Liver (tissue), 9 donors: ENCODE data around the gene ZNF532. TPM values are rescaled to one million over a fixed set of nuclear protein-coding genes. Genes with fewer than 3 reads are reported as not detected.

Experiments used
- DNase-seq: peaks from one replicate; pipeline ENCODE4 v3.0.0-alpha.2; 2017; ENCODE audit warnings: low spot score
- H3K27ac ChIP-seq, 2 donors: one replicate each; pipeline ENCODE4 v1.7.0; 2013; ENCODE audit warnings: inconsistent platforms in 2 of 2, low read length in 2 of 2, control low read depth in 1 of 2, low read depth in 1 of 2, mild to moderate bottlenecking in 1 of 2
- H3K27me3 ChIP-seq, 4 donors: one replicate each; pipeline versions ENCODE4 v1.6.1 to v1.7.0; 2013; ENCODE audit warnings: low read length in 3 of 4, inconsistent platforms in 1 of 4, mild to moderate bottlenecking in 1 of 4, moderate library complexity in 1 of 4; ENCODE audit not compliant: control insufficient read depth in 4 of 4, insufficient read depth in 4 of 4
- H3K36me3 ChIP-seq, 4 donors: one replicate each; pipeline versions ENCODE4 v1.6.1 to v1.7.0; 2013; ENCODE audit warnings: low read length in 3 of 4, mild to moderate bottlenecking in 3 of 4, low read depth in 1 of 4, moderate library complexity in 1 of 4; ENCODE audit not compliant: control insufficient read depth in 4 of 4, insufficient read depth in 3 of 4
- H3K4me1 ChIP-seq, 4 donors: one replicate each; pipeline versions ENCODE4 v1.6.1 to v1.7.0; 2013; ENCODE audit warnings: low read length in 3 of 4, mild to moderate bottlenecking in 3 of 4, moderate library complexity in 1 of 4; ENCODE audit not compliant: control insufficient read depth in 4 of 4, insufficient read depth in 4 of 4
- H3K4me3 ChIP-seq, 3 donors: one replicate each; pipeline versions ENCODE4 v1.6.1 to v1.7.0; 2013; ENCODE audit warnings: low read length in 3 of 3, control low read depth in 1 of 3, low read depth in 1 of 3, mild to moderate bottlenecking in 1 of 3
- H3K9ac ChIP-seq, 2 donors: one replicate each; pipeline ENCODE4 v1.7.0; 2013; ENCODE audit warnings: low read length in 2 of 2, mild to moderate bottlenecking in 2 of 2, moderate library complexity in 2 of 2, control low read depth in 1 of 2, low read depth in 1 of 2
- H3K9me3 ChIP-seq, 4 donors: one replicate each; pipeline versions ENCODE4 v1.6.1 to v1.7.0; 2013; ENCODE audit warnings: low read length in 3 of 4; ENCODE audit not compliant: control insufficient read depth in 4 of 4
- CTCF ChIP-seq: fragments of 150-350 bp; IDR thresholded peaks from 2 replicates; pipeline ENCODE4 v1.5.1; 2017; ENCODE audit warnings: improper control_type of control experiment, low read depth, low read length; ENCODE audit not compliant: missing input control
- FOXA1 ChIP-seq: IDR thresholded peaks from 2 replicates; pipeline ENCODE4 v1.6.1; 2016; ENCODE audit warnings: antibody characterized with exemption
- GABPA ChIP-seq, 2 donors: IDR thresholded peaks in 1 of 2; conservative IDR thresholded peaks in 1 of 2; 2 replicates each; pipeline ENCODE4 v1.6.1; 2016; ENCODE audit warnings: antibody characterized with exemption in 2 of 2, mild to moderate bottlenecking in 1 of 2, moderate library complexity in 1 of 2
- HNF4G ChIP-seq: IDR thresholded peaks from 2 replicates; pipeline ENCODE4 v1.6.1; 2016; ENCODE audit warnings: antibody characterized with exemption
- NR2F2 ChIP-seq: IDR thresholded peaks from 2 replicates; pipeline ENCODE4 v1.6.1; 2016; ENCODE audit warnings: antibody characterized with exemption
- REST ChIP-seq: IDR thresholded peaks from 2 replicates; pipeline ENCODE4 v1.6.1; 2016; ENCODE audit warnings: antibody characterized with exemption, mild to moderate bottlenecking
- WGBS: extraction: QIAGEN DNeasy Blood & Tissue Kit; methylation state at CpG from one replicate; pipeline ENCODE4 v1.1.7; 2013; 5-methylcytosine and 5-hydroxymethylcytosine counted together
- polyA plus RNA-seq, 2 donors: library from polyadenylated mRNA; stranded (reverse) in 1 of 2; unstranded in 1 of 2; fragments of 200-250 nt in 1 of 2; fragments of >200 nt in 1 of 2; fragmentation: Nextera tagmentation in 1 of 2; extraction: Ambion mirVana in 1 of 2; gene quantifications; one replicate each; pipeline versions ENCODE4 v1.2.1 to v1.2.3, GENCODE V29; 2013 to 2015
- total RNA-seq, 2 donors: library from RNA; depleted of rRNA; stranded (reverse); fragments of >200 nt; gene quantifications; one replicate each; pipeline ENCODE4 v1.2.3, GENCODE V29; 2014
- TF ChIP-seq, protein P1 (sequence below): IDR thresholded peaks from 2 replicates; pipeline ENCODE4 v1.6.1; 2016; ENCODE audit warnings: antibody characterized with exemption
- donor health status: healthy.
- donor health status: healthy.
- donor health status: healthy.
- donor health status: healthy.
- donor health status: healthy.

The ZNF532 gene
- total and polyA plus RNA-seq, 4 donors: 0.68 to 5.6 (median 2.5) TPM

- TF ChIP-seq REST: no peak
These were observed 1.5 kb downstream of the ZNF532 start (continued) for GRCh38 chr18:58866066-58866772.

GRCh38 chr18:58866773-58867150 is 2.1 kb downstream of the ZNF532 start:
- Histone ChIP-seq H3K4me3 (no peak overlapping the region), H3K27ac (no peak overlapping the region), H3K4me1 (peaks cover 0 to 13% (median 4%) of the 10 kb centered on the region in 4 donors), H3K27me3 (no peaks in the 10 kb centered on the region), H3K36me3 (peaks cover 0 to 3% (median 0%) of the 10 kb centered on the region in 4 donors), H3K9ac (no peak overlapping the region), H3K9me3 (no peaks in the 10 kb centered on the region)
- TF ChIP-seq NR2F2 (no peak), HNF4G (no peak), GABPA (IDR thresholded peaks at IDR 0.05 in 1 of 2, conservative IDR thresholded peaks at IDR 0.05 in 1 of 2) (no peak), CTCF (no peak), REST (no peak), FOXA1 (no peak)
- TF ChIP-seq, protein P1, sequence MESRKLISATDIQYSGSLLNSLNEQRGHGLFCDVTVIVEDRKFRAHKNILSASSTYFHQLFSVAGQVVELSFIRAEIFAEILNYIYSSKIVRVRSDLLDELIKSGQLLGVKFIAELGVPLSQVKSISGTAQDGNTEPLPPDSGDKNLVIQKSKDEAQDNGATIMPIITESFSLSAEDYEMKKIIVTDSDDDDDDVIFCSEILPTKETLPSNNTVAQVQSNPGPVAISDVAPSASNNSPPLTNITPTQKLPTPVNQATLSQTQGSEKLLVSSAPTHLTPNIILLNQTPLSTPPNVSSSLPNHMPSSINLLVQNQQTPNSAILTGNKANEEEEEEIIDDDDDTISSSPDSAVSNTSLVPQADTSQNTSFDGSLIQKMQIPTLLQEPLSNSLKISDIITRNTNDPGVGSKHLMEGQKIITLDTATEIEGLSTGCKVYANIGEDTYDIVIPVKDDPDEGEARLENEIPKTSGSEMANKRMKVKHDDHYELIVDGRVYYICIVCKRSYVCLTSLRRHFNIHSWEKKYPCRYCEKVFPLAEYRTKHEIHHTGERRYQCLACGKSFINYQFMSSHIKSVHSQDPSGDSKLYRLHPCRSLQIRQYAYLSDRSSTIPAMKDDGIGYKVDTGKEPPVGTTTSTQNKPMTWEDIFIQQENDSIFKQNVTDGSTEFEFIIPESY: no peak
- DNase-seq: no peak
- 78% methylated on average over 6 of the region's 6 CpGs for WGBS
